ENCODE data around the gene IL1F10. TPM values are rescaled to one million over a fixed set of nuclear protein-coding genes. Genes with fewer than 3 reads are reported as not detected.

The IL1F10 gene
- total RNA-seq, 1 experiment from 2014 or later: not detected

DNA sequence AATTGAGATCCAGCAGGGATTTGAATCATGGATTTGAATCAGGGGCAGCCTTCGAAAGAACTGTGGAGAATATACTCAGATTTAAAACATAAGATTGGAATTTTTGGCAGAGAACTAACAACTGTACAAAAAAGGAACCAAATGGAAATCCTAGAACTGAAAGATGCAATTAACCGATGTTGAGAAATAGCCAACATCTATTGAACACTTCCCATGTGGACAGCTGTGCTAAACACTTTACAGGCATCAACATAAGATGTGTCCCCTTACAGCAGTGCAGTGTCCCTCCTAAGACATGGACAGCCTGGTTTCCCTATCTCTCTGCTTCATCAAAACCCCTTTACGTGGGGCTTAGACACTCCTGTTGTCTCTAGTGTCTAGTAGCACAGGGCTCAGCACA, 56.0 kb downstream of the IL1F10 start:
- Histone ChIP-seq H3K27me3 (ENCODE audit: insufficient read depth, low read length) (no peaks in the 10 kb centered on the region), H3K4me2 (ENCODE audit: insufficient read depth, insufficient read length, low read length) (no peak overlapping the region)
- WGBS (ENCODE audit: extremely low coverage, insufficient read length, low lambda C conversion rate): no CpG with 5 or more reads among the region's 3 CpGs

More for the DNA sequence above, 56.0 kb downstream of the IL1F10 start:
- H4K20me1 ChIP-seq (ENCODE audit: control insufficient read depth, insufficient read depth, insufficient read length): no peaks in the 10 kb centered on the region
- no peak overlapping the region for H4K8ac ChIP-seq (replicated peaks; ENCODE audit: insufficient read length, low read depth, low read length)
- H3K23me2 ChIP-seq (ENCODE audit: insufficient read length, low read depth, low read length, poor library complexity, severe bottlenecking): no peaks in the 10 kb centered on the region
- no peaks in the 10 kb centered on the region for H3K9me3 ChIP-seq (ENCODE audit: control insufficient read depth, low read depth, low read length)
- H3K9ac ChIP-seq (ENCODE audit: extremely low read depth, insufficient read length, low read length): no peak overlapping the region
- Mint-ChIP-seq H3K4me3 (no peak overlapping the region), H3K9me3 (no peaks in the 10 kb centered on the region), H3K27me3 (ENCODE audit: low read depth) (peaks cover 24% of the 10 kb centered on the region), H3K4me1 (no peaks in the 10 kb centered on the region), H3K27ac (no peak overlapping the region), H3K36me3 (ENCODE audit: insufficient read depth in 1 of 3, low read depth in 3 of 3) (no peaks in the 10 kb centered on the region)
- H3K18ac ChIP-seq (ENCODE audit: insufficient read length, low read depth, low read length): no peak overlapping the region
- H3K56ac ChIP-seq (ENCODE audit: insufficient read length, low read depth, low read length): no peak overlapping the region
- H4K91ac ChIP-seq (ENCODE audit: insufficient read length, low read depth, low read length): no peak overlapping the region
- H2BK20ac ChIP-seq (ENCODE audit: low read depth, low read length, poor library complexity, severe bottlenecking): no peak overlapping the region
- no peak overlapping the region for H2AFZ ChIP-seq (ENCODE audit: low read length)
- H2BK5ac ChIP-seq (ENCODE audit: insufficient read length, low read length): no peak overlapping the region
- H2AK5ac ChIP-seq (ENCODE audit: insufficient read length, low read length): no peak overlapping the region
- no peak overlapping the region for H3K27ac ChIP-seq (ENCODE audit: insufficient read length, low read depth, low read length)
- no peak overlapping the region for H4K5ac ChIP-seq (ENCODE audit: insufficient read length, low read depth, low read length)
- H2BK120ac ChIP-seq (ENCODE audit: low read depth, low read length, poor library complexity, severe bottlenecking): no peak overlapping the region
- no peak overlapping the region for H3T11ph ChIP-seq (ENCODE audit: low read length)
- H3K79me2 ChIP-seq (ENCODE audit: insufficient read depth, low read length): no peaks in the 10 kb centered on the region
- TF ChIP-seq, protein P1, sequence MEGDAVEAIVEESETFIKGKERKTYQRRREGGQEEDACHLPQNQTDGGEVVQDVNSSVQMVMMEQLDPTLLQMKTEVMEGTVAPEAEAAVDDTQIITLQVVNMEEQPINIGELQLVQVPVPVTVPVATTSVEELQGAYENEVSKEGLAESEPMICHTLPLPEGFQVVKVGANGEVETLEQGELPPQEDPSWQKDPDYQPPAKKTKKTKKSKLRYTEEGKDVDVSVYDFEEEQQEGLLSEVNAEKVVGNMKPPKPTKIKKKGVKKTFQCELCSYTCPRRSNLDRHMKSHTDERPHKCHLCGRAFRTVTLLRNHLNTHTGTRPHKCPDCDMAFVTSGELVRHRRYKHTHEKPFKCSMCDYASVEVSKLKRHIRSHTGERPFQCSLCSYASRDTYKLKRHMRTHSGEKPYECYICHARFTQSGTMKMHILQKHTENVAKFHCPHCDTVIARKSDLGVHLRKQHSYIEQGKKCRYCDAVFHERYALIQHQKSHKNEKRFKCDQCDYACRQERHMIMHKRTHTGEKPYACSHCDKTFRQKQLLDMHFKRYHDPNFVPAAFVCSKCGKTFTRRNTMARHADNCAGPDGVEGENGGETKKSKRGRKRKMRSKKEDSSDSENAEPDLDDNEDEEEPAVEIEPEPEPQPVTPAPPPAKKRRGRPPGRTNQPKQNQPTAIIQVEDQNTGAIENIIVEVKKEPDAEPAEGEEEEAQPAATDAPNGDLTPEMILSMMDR (conservative IDR thresholded peaks at IDR 0.05): no peak
- no peak overlapping the region for H2BK12ac ChIP-seq (ENCODE audit: insufficient read length, low read depth, low read length)
- no peaks in the 10 kb centered on the region for H3K4me1 ChIP-seq (ENCODE audit: insufficient read depth, low read length)
- no peak overlapping the region for H3K4ac ChIP-seq (ENCODE audit: low read depth, low read length)
- no peak overlapping the region for H2BK15ac ChIP-seq (ENCODE audit: low read depth, low read length)
- no peak for DNase-seq
- H3K14ac ChIP-seq (ENCODE audit: insufficient read depth, low read length): no peak overlapping the region
- H3K23ac ChIP-seq (ENCODE audit: insufficient read length, low read depth, low read length): no peak overlapping the region
- no peaks in the 10 kb centered on the region for H3K79me1 ChIP-seq (ENCODE audit: insufficient read depth, low read depth, low read length, poor library complexity, severe bottlenecking)
